H54 (cell line): ENCODE results near the gene ARHGEF7.

Experiments
- DNase-seq: peaks from one replicate; pipeline ENCODE4 v3.0.0; 2011; ENCODE audit warnings: low spot score, mixed read lengths; ENCODE audit not compliant: insufficient read length
- FAIRE-seq: peaks from 3 replicates; lab custom pipeline; 2011; peaks lifted over from hg19 to GRCh38; lab: Jason Lieb, UNC
- POLR2A ChIP-seq: IDR thresholded peaks from 2 replicates; pipeline ENCODE4 v1.6.1; 2011; ENCODE audit warnings: low read depth, mild to moderate bottlenecking, low read length

The ARHGEF7 gene

GRCh38 chr13:111092685-111093084, 22.4 kb upstream of the ARHGEF7 start:
- no peak for TF ChIP-seq POLR2A
- DNase-seq (no peak), FAIRE-seq (no peak)

- no peak for FAIRE-seq
- DNase-seq: no peak
Measured at GRCh38 chr13:111093136-111093535, 22.0 kb upstream of the ARHGEF7 start.

GRCh38 chr13:111093634-111094033, 21.5 kb upstream of the ARHGEF7 start:
- DNase-seq: no peak
- no peak for FAIRE-seq
- TF ChIP-seq POLR2A: no peak

More at GRCh38 chr13:111093136-111093535, 22.0 kb upstream of the ARHGEF7 start:
- no peak for TF ChIP-seq POLR2A

- TF ChIP-seq POLR2A: no peak
- DNase-seq (no peak), FAIRE-seq (no peak)
Measured at GRCh38 chr13:111095031-111095840, 19.9 kb upstream of the ARHGEF7 start.

GRCh38 chr13:111095911-111096501, 19.1 kb upstream of the ARHGEF7 start:
- DNase-seq: no peak
- TF ChIP-seq POLR2A: no peak
- FAIRE-seq: no peak

GRCh38 chr13:111099290-111099689, 15.8 kb upstream of the ARHGEF7 start:
- FAIRE-seq (no peak), DNase-seq (no peak)
- TF ChIP-seq POLR2A: no peak

- FAIRE-seq (no peak), DNase-seq (no peak)
- no peak for TF ChIP-seq POLR2A
Measured at GRCh38 chr13:111110054-111110453, 5.1 kb upstream of the ARHGEF7 start.

GRCh38 chr13:111111376-111111937, 3.7 kb upstream of the ARHGEF7 start:
- DNase-seq (no peak), FAIRE-seq (no peak)
- TF ChIP-seq POLR2A: no peak

- TF ChIP-seq POLR2A: no peak
- FAIRE-seq: no peak
- DNase-seq: no peak
Measured at GRCh38 chr13:111112196-111112595, 2.9 kb upstream of the ARHGEF7 start.

GRCh38 chr13:111114362-111115060, 599 bp upstream of the ARHGEF7 start:
- DNase-seq: no peak
- no peak for TF ChIP-seq POLR2A
- no peak for FAIRE-seq

GRCh38 chr13:111115965-111116521, 933 bp downstream of the ARHGEF7 start:
- no peak for DNase-seq
- no peak for FAIRE-seq
- no peak for TF ChIP-seq POLR2A

- TF ChIP-seq POLR2A: no peak
- no peak for FAIRE-seq
- no peak for DNase-seq
Measured at GRCh38 chr13:111116856-111117255, 1.7 kb downstream of the ARHGEF7 start.

- no peak for FAIRE-seq
- TF ChIP-seq POLR2A: no peak
- no peak for DNase-seq
Measured at GRCh38 chr13:111117289-111117688, 2.2 kb downstream of the ARHGEF7 start.

- FAIRE-seq: no peak
- no peak for DNase-seq
- no peak for TF ChIP-seq POLR2A
Measured at GRCh38 chr13:111117961-111118360, 2.9 kb downstream of the ARHGEF7 start.
